ENCODE results near the gene SH3TC2.

The SH3TC2 gene

GRCh38 chr5:148970228-148970627, 92.6 kb downstream of the SH3TC2 start:
- H3K4me3 ChIP-seq (ENCODE audit: low read depth, low read length): no peak overlapping the region
- CTCF ChIA-PET: interaction anchor here (0.8 to 6.7 kb wide), 4 partner anchors 9 to 229 kb away, joined by 4 to 56 read pairs (median 5); no protein-coding TSS in a partner anchor
- POLR2A ChIA-PET: no interaction called here
- TF ChIP-seq, protein P1, sequence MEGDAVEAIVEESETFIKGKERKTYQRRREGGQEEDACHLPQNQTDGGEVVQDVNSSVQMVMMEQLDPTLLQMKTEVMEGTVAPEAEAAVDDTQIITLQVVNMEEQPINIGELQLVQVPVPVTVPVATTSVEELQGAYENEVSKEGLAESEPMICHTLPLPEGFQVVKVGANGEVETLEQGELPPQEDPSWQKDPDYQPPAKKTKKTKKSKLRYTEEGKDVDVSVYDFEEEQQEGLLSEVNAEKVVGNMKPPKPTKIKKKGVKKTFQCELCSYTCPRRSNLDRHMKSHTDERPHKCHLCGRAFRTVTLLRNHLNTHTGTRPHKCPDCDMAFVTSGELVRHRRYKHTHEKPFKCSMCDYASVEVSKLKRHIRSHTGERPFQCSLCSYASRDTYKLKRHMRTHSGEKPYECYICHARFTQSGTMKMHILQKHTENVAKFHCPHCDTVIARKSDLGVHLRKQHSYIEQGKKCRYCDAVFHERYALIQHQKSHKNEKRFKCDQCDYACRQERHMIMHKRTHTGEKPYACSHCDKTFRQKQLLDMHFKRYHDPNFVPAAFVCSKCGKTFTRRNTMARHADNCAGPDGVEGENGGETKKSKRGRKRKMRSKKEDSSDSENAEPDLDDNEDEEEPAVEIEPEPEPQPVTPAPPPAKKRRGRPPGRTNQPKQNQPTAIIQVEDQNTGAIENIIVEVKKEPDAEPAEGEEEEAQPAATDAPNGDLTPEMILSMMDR (IDR thresholded peaks at IDR 0.05; ENCODE audit: insufficient read depth, low read length, missing control alignments): no peak
- DNase-seq (ENCODE audit: low read depth, low spot score): no peak

GRCh38 chr5:148969291-148969690, 93.6 kb downstream of the SH3TC2 start:
- no peak for DNase-seq (ENCODE audit: low read depth, low spot score)
- TF ChIP-seq, protein P1 (IDR thresholded peaks at IDR 0.05; ENCODE audit: insufficient read depth, low read length, missing control alignments): no peak
- POLR2A ChIA-PET: interaction anchor here (0.6 kb wide), 1 partner anchor 86 kb away, joined by 3 read pairs; no protein-coding TSS in a partner anchor
- H3K4me3 ChIP-seq (ENCODE audit: low read depth, low read length): no peak overlapping the region
- CTCF ChIA-PET: interaction anchor here (0.8 to 6.7 kb wide), 4 partner anchors 8 to 228 kb away, joined by 4 to 56 read pairs (median 5); no protein-coding TSS in a partner anchor

DNA sequence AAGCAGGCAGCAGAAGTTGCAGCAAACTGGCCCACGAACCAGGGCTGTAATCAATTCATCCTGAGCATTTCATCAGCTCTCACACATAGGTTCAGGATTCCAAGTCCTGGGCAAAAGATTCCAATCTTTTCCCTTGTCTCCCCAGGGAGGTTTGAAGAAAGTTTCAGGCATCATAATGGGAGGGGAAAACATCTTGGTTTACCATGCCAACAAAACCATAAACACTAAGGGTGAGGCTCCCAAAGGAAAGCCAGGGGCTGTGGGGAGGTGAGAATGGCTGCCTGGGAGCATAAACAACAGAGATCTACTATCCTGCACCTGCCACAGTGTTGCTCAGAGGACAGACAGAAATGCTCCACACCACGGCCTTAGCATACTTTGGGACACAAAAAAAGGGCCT, 94.6 kb downstream of the SH3TC2 start:
- CTCF ChIA-PET: interaction anchor here (1.1 to 6.7 kb wide), 3 partner anchors 11 to 227 kb away, joined by 3 to 56 read pairs (median 6); no protein-coding TSS in a partner anchor
- H3K4me3 ChIP-seq (ENCODE audit: low read depth, low read length): no peak overlapping the region
- TF ChIP-seq, protein P1 (IDR thresholded peaks at IDR 0.05; ENCODE audit: insufficient read depth, low read length, missing control alignments): no peak
- POLR2A ChIA-PET: no interaction called here
- no peak for DNase-seq (ENCODE audit: low read depth, low spot score)

- ChIA-PET CTCF (interaction anchor here (0.9 to 6.7 kb wide), 7 partner anchors 10 to 148 kb away, joined by 3 to 56 read pairs (median 5); no protein-coding TSS in a partner anchor), POLR2A (no interaction called here)
- TF ChIP-seq, protein P1 (IDR thresholded peaks at IDR 0.05; ENCODE audit: insufficient read depth, low read length, missing control alignments): no peak
Observed at GRCh38 chr5:148967783-148968182, 95.1 kb downstream of the SH3TC2 start.

GRCh38 chr5:148966938-148967337, 95.9 kb downstream of the SH3TC2 start:
- no peak for DNase-seq (ENCODE audit: low read depth, low spot score)
- H3K4me3 ChIP-seq (ENCODE audit: low read depth, low read length): no peak overlapping the region
- POLR2A ChIA-PET: interaction anchor here (1.0 to 1.2 kb wide), 2 partner anchors 35 to 168 kb away, joined by 3 to 5 read pairs; no protein-coding TSS in a partner anchor
- TF ChIP-seq, protein P1 (IDR thresholded peaks at IDR 0.05; ENCODE audit: insufficient read depth, low read length, missing control alignments): no peak
- CTCF ChIA-PET: interaction anchor here (0.9 to 6.7 kb wide), 12 partner anchors 10 to 233 kb away, joined by 3 to 56 read pairs (median 4); no protein-coding TSS in a partner anchor

More at GRCh38 chr5:148967783-148968182, 95.1 kb downstream of the SH3TC2 start:
- no peak for DNase-seq (ENCODE audit: low read depth, low spot score)
- H3K4me3 ChIP-seq (ENCODE audit: low read depth, low read length): no peak overlapping the region

- H3K4me3 ChIP-seq (ENCODE audit: low read depth, low read length): no peak overlapping the region
- TF ChIP-seq, protein P1 (IDR thresholded peaks at IDR 0.05; ENCODE audit: insufficient read depth, low read length, missing control alignments): no peak
- DNase-seq (ENCODE audit: low read depth, low spot score): no peak
- CTCF ChIA-PET: interaction anchor here (0.7 to 6.7 kb wide), 12 partner anchors 9 to 233 kb away, joined by 3 to 56 read pairs (median 4); no protein-coding TSS in a partner anchor
- POLR2A ChIA-PET: interaction anchor here (1.0 to 1.2 kb wide), 2 partner anchors 36 to 168 kb away, joined by 3 to 5 read pairs; no protein-coding TSS in a partner anchor
Observed at GRCh38 chr5:148966348-148966747, 96.5 kb downstream of the SH3TC2 start.

Data from AG04449 (cell line).